Measurements from ENCODE around the gene CTIF.

DNA sequence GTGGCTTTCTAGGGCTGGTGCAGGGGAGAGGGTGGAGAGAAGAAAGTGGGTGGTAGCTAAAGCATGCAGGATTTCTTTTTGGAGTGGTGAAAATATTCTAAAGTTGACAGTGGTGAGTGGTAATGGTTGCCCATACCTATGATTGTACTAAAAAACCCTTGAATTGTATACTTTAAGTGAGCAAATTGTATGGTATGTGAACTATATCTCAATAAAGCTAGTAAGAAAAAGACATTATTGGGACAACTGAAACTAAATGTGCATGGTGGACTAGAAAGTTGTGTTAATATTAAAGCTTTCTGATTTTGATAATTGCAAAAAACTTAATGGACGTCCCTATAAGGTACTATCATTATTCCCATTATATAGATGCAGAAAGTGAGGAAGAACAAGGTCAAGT lies 361.6 kb downstream of the CTIF start:
- TF ChIP-seq, protein P1, sequence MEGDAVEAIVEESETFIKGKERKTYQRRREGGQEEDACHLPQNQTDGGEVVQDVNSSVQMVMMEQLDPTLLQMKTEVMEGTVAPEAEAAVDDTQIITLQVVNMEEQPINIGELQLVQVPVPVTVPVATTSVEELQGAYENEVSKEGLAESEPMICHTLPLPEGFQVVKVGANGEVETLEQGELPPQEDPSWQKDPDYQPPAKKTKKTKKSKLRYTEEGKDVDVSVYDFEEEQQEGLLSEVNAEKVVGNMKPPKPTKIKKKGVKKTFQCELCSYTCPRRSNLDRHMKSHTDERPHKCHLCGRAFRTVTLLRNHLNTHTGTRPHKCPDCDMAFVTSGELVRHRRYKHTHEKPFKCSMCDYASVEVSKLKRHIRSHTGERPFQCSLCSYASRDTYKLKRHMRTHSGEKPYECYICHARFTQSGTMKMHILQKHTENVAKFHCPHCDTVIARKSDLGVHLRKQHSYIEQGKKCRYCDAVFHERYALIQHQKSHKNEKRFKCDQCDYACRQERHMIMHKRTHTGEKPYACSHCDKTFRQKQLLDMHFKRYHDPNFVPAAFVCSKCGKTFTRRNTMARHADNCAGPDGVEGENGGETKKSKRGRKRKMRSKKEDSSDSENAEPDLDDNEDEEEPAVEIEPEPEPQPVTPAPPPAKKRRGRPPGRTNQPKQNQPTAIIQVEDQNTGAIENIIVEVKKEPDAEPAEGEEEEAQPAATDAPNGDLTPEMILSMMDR (IDR thresholded peaks at IDR 0.05): no peak
- no peak for TF ChIP-seq POLR2A (IDR thresholded peaks at IDR 0.05)
